K562 (cell line): ENCODE data around the gene EXD2. TPM values are rescaled to one million over a fixed set of nuclear protein-coding genes. Genes with fewer than 3 reads are reported as not detected.

Source experiments
- ATAC-seq: fragments of 200-7000 bp; cut with Tn5 transposase; 3 replicates; pipeline ENCODE4 v1.9.1; 2020; ENCODE audit warnings: moderate library complexity
- BruUV-seq: library from RNA; stranded (reverse); fragments of 400-500 nt; replicated peaks from 2 replicates; lab custom pipeline; 2021; lab: Mats Ljungman, UMichigan
- CTCF ChIA-PET: fragments of 300-600 bp; formaldehyde crosslinking; extraction: SDS; loops from one replicate; lab custom pipeline; 2021; ENCODE audit warnings: low intra/inter-chr PET ratio; lab: Yijun Ruan, JAX
- POLR2A ChIA-PET: fragments of 300-600, 350-650 bp; sonication (Branson Sonifier 250); formaldehyde crosslinking; extraction: SDS; loops from one replicate; lab custom pipeline; 2021; ENCODE audit warnings: antibody characterized with exemption, inconsistent platforms; lab: Yijun Ruan, JAX
- DNase-seq, 4 experiments: peaks; one replicate each; pipeline versions ENCODE4 v3.0.0 to v3.0.0-alpha.2; 2011 to 2018; ENCODE audit warnings: low spot score in 3 of 4, mixed read lengths in 3 of 4; ENCODE audit errors: extremely low read depth in 1 of 4
- FAIRE-seq: peaks from 2 replicates; lab custom pipeline; 2011; peaks lifted over from hg19 to GRCh38; lab: Jason Lieb, UNC
- H2AFZ ChIP-seq: 2 replicates; pipeline ENCODE4 v1.6.0; 2011; ENCODE audit warnings: low read depth, low read length, control low read depth, inconsistent platforms
- H3K27ac ChIP-seq: fragments of 200-600 bp; 3 replicates; pipeline ENCODE4 v1.8.0; 2011; ENCODE audit warnings: low read depth, mild to moderate bottlenecking, control low read depth, inconsistent platforms, low read length, moderate library complexity, mixed read lengths; ENCODE audit errors: extremely low read depth
- H3K27me3 ChIP-seq, 2 experiments: fragments of 300-600 bp in 1 of 2; 2 replicates in 1 of 2; 3 replicates in 1 of 2; pipeline versions ENCODE4 v1.6.0 to v1.8.0; 2011; ENCODE audit warnings: inconsistent platforms in 2 of 2, low read length in 2 of 2, mild to moderate bottlenecking in 1 of 2, mixed read lengths in 1 of 2, moderate library complexity in 1 of 2; ENCODE audit not compliant: control insufficient read depth in 2 of 2, insufficient read depth in 2 of 2
- H3K36me3 ChIP-seq: fragments of 300-600 bp; 3 replicates; pipeline ENCODE4 v1.8.0; 2011; ENCODE audit warnings: mild to moderate bottlenecking, low read length, inconsistent platforms; ENCODE audit not compliant: control insufficient read depth, insufficient read depth
- H3K4me1 ChIP-seq, 2 experiments: fragments of 200-600 bp in 1 of 2; replicated peaks in 1 of 2; 2 replicates in 1 of 2; 3 replicates in 1 of 2; pipeline versions ENCODE4 v1.5.1 to v1.8.0; 2011; ENCODE audit warnings: inconsistent platforms in 2 of 2, low read length in 2 of 2, mild to moderate bottlenecking in 1 of 2, mixed read lengths in 1 of 2, moderate library complexity in 1 of 2; ENCODE audit not compliant: control insufficient read depth in 2 of 2, insufficient read depth in 2 of 2
- H3K4me2 ChIP-seq: 2 replicates; pipeline ENCODE4 v1.6.1; 2011; ENCODE audit warnings: low read length, control low read depth, inconsistent platforms, mixed read lengths; ENCODE audit not compliant: insufficient read depth
- H3K4me3 ChIP-seq: fragments of 200-600 bp; sonication (generic), shearing (Covaris generic); 2 replicates; pipeline ENCODE4 v1.5.1; 2016; ENCODE audit warnings: control low read depth, inconsistent platforms
- H3K79me2 ChIP-seq: fragments of 200-600 bp; 3 replicates; pipeline ENCODE4 v1.8.0; 2011; ENCODE audit warnings: low read length, inconsistent platforms; ENCODE audit not compliant: control insufficient read depth, insufficient read depth
- H3K9ac ChIP-seq, 2 experiments: 2 replicates each; pipeline versions ENCODE4 v1.6.0 to v1.6.1; 2011; ENCODE audit warnings: low read depth in 2 of 2, low read length in 2 of 2, control low read depth in 1 of 2, inconsistent platforms in 1 of 2, mild to moderate bottlenecking in 1 of 2, mixed read lengths in 1 of 2; ENCODE audit not compliant: insufficient read depth in 1 of 2
- H3K9me1 ChIP-seq: one replicate; pipeline ENCODE4 v1.6.0; 2011; ENCODE audit warnings: inconsistent platforms, mild to moderate bottlenecking, low read length, moderate library complexity; ENCODE audit not compliant: control insufficient read depth, insufficient read depth
- H3K9me3 ChIP-seq: replicated peaks from 2 replicates; pipeline ENCODE4 v1.5.1; 2011; ENCODE audit warnings: low read depth, low read length, inconsistent platforms; ENCODE audit not compliant: control insufficient read depth, insufficient read depth
- H4K20me1 ChIP-seq: replicated peaks from 2 replicates; pipeline ENCODE4 v1.6.1; 2011; ENCODE audit warnings: low read length, inconsistent platforms, mixed read lengths; ENCODE audit not compliant: control insufficient read depth, insufficient read depth
- CTCF ChIP-seq, 3 experiments: IDR thresholded peaks in 2 of 3; conservative IDR thresholded peaks in 1 of 3; 2 replicates each; pipeline ENCODE4 v1.5.1; 2011 to 2012; ENCODE audit warnings: low read length in 3 of 3, mild to moderate bottlenecking in 3 of 3, control low read depth in 2 of 3, improper control_type of control experiment in 1 of 3, inconsistent platforms in 1 of 3, low read depth in 1 of 3, mixed read lengths in 1 of 3, moderate library complexity in 1 of 3; ENCODE audit not compliant: insufficient read depth in 2 of 3
- ILF3 ChIP-seq: fragments of 450-650 bp; IDR thresholded peaks from 2 replicates; pipeline ENCODE4 v1.6.1; 2018; ENCODE audit warnings: antibody characterized with exemption, mild to moderate bottlenecking, moderate library complexity, borderline replicate concordance
- RAD21 ChIP-seq, 2 experiments: fragments of 250-450 bp in 1 of 2; fragments of 450-650 bp in 1 of 2; sonication (Bioruptor Pico) in 1 of 2; formaldehyde crosslinking in 1 of 2; IDR thresholded peaks in 1 of 2; conservative IDR thresholded peaks in 1 of 2; 2 replicates each; pipeline versions ENCODE4 v1.4.0 to v1.8.0; 2020 to 2022; ENCODE audit warnings: mild to moderate bottlenecking in 2 of 2, moderate library complexity in 1 of 2
- RHOXF2B ChIP-seq: fragments of 250-450 bp; sonication (Bioruptor Pico); conservative IDR thresholded peaks from 2 replicates; pipeline ENCODE4 v1.5.1; 2021
- SPI1 ChIP-seq: IDR thresholded peaks from 2 replicates; pipeline ENCODE4 v1.6.1; 2011; ENCODE audit warnings: low read depth, low read length, control low read depth, borderline replicate concordance
- SREBF2 ChIP-seq: sonication (generic); formaldehyde crosslinking; IDR thresholded peaks from 2 replicates; pipeline ENCODE4 v1.4.0; 2020; ENCODE audit warnings: mild to moderate bottlenecking, missing genetic modification reagents
- WGBS: fragments of 100-300 bp; shearing (Covaris generic); methylation state at CpG from one replicate; pipeline ENCODE4 v1.1.6; 2016; ENCODE audit warnings: low coverage, mixed read lengths; ENCODE audit not compliant: insufficient coverage; ENCODE audit errors: missing lambda C conversion rate; 5-methylcytosine and 5-hydroxymethylcytosine counted together
- in situ Hi-C: fragments of 300-500 bp; cut with MboI; formaldehyde crosslinking; loops from 4 replicates; pipeline ENCODE4 v1.15.0; 2018; ENCODE audit warnings: inconsistent platforms, mixed read lengths
- intact Hi-C: fragments of 100-400 bp; cut with micrococcal nuclease; formaldehyde crosslinking; loops from 2 replicates; pipeline ENCODE4 v1.14.2; 2022
- polyA plus RNA-seq, 8 experiments: library from polyadenylated mRNA; depleted of rRNA in 4 of 8; stranded (reverse) in 5 of 8; unstranded in 3 of 8; fragments of >200 nt; fragmentation: Nextera tagmentation in 2 of 8; fragmentation: Illumina TruSeq in 1 of 8; extraction: Ambion mirVana in 2 of 8; extraction: Trizol in 1 of 8; gene quantifications; 2 replicates each; pipeline versions ENCODE4 v1.2.1 to v1.2.3, GENCODE V29; 2011 to 2014; ENCODE audit warnings: inconsistent platforms in 1 of 8, missing spikeins in 1 of 8
- total RNA-seq, 7 experiments: library from RNA; depleted of rRNA in 6 of 7; stranded (reverse); fragments of >200 nt in 6 of 7; fragmentation: Illumina TruSeq in 2 of 7; extraction: Trizol in 2 of 7; gene quantifications; 2 replicates each; pipeline versions ENCODE4 v1.2.1 to v1.2.3, GENCODE V29; 2011 to 2021; ENCODE audit warnings: low replicate concordance in 1 of 7
- TF ChIP-seq, protein P1 (sequence below), 2 experiments: fragments of 450-650 bp; formaldehyde crosslinking in 1 of 2; IDR thresholded peaks; 2 replicates each; pipeline versions ENCODE4 v1.4.0 to v1.6.1; 2014 to 2020; ENCODE audit warnings: mild to moderate bottlenecking in 2 of 2, borderline replicate concordance in 1 of 2, low read depth in 1 of 2

The EXD2 gene
- total and polyA plus RNA-seq, 9 of the 15 experiments (the other 6 are each of a cell fraction or from before 2014, with no cell fraction given), result 1.6 to 7.5 (median 3.7) TPM

DNA sequence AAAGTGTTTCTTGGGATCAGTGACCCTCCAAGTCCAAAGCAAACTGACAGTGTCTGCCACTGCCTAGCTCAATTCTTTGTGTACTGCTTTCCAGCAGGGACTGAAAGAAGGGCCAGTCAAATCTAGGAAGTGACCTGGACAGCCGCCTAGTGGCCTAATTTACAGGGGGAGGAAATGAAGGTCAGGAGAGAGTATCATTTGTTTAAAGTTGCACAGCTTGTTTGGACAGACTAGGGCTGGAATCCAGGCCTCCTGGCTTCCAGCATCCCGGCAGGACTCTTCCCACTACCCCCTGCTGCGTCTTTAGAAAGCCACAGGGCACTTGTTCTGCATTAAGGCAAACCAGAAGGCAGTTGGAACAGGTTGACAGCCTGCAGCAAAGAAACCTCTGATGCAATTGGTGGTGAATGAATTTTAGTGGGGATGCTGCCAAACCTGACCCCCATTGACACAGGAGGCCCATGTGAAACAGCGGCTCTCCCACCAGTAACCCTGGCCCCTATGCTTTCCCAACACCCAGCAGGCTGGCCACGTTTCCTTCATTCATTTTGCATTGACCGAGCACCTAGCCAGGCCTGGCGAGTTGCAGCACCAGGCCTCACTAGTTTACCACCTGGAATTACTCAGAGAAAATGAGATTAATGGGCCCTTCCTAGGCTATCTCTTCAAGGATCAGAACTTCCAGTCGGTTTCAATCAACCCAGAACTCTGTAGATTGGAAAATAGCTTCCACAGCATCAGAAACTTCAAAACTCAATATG, 96.9 kb downstream of the EXD2 start:
- Histone ChIP-seq H2AFZ (no peak overlapping the region), H3K79me2 (no peaks in the 10 kb centered on the region), H3K9ac (no peak overlapping the region), H4K20me1 (no peaks in the 10 kb centered on the region), H3K9me3 (no peaks in the 10 kb centered on the region), H3K4me3 (no peak overlapping the region), H3K9me1 (no peaks in the 10 kb centered on the region), H3K36me3 (no peaks in the 10 kb centered on the region), H3K27ac (no peak overlapping the region), H3K27me3 (peaks cover 3 to 46% of the 10 kb centered on the region in 2 experiments; a peak in 3 of 5 replicates), H3K4me2 (no peak overlapping the region), H3K4me1 (no peaks in the 10 kb centered on the region)
- intact Hi-C loops (no loop called here), in situ Hi-C loops (no loop called here)
- ATAC-seq (peak; percentile 68), DNase-seq (peak in 2 of 4 experiments; percentile 16 to 23), FAIRE-seq (no peak)
- WGBS, result 7% methylated on average over 7 of the region's 8 CpGs
- no TSS peak for BruUV-seq
- ChIA-PET POLR2A (no interaction called here), CTCF (no interaction called here)
- TF ChIP-seq RAD21 (CRISPR knock-in tag; conservative IDR thresholded peaks at IDR 0.05 in 1 of 2, IDR thresholded peaks at IDR 0.05 in 1 of 2) (peak in 1 of 2 experiments; percentile 15; a peak in 1 of 4 replicates), ILF3 (no peak), SPI1 (0 out of 2 replicates have a peak, but pooled peaks have one; percentile 7), CTCF (IDR thresholded peaks at IDR 0.05 in 2 of 3, conservative IDR thresholded peaks at IDR 0.05 in 1 of 3; ENCODE audit: insufficient read depth in 2 of 3, low read depth in 1 of 3, low read length in 3 of 3) (peak; percentile 27 to 39 (median 39); a peak in 4 of 6 replicates), SREBF2 (no peak), RHOXF2B (CRISPR knock-in tag) (no peak)
- TF ChIP-seq, protein P1, sequence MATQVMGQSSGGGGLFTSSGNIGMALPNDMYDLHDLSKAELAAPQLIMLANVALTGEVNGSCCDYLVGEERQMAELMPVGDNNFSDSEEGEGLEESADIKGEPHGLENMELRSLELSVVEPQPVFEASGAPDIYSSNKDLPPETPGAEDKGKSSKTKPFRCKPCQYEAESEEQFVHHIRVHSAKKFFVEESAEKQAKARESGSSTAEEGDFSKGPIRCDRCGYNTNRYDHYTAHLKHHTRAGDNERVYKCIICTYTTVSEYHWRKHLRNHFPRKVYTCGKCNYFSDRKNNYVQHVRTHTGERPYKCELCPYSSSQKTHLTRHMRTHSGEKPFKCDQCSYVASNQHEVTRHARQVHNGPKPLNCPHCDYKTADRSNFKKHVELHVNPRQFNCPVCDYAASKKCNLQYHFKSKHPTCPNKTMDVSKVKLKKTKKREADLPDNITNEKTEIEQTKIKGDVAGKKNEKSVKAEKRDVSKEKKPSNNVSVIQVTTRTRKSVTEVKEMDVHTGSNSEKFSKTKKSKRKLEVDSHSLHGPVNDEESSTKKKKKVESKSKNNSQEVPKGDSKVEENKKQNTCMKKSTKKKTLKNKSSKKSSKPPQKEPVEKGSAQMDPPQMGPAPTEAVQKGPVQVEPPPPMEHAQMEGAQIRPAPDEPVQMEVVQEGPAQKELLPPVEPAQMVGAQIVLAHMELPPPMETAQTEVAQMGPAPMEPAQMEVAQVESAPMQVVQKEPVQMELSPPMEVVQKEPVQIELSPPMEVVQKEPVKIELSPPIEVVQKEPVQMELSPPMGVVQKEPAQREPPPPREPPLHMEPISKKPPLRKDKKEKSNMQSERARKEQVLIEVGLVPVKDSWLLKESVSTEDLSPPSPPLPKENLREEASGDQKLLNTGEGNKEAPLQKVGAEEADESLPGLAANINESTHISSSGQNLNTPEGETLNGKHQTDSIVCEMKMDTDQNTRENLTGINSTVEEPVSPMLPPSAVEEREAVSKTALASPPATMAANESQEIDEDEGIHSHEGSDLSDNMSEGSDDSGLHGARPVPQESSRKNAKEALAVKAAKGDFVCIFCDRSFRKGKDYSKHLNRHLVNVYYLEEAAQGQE (IDR thresholded peaks at IDR 0.05; ENCODE audit: borderline replicate concordance), result 0 out of 2 replicates have a peak, but pooled peaks have one; percentile 8
- TF ChIP-seq, protein P1 (CRISPR knock-in tag; IDR thresholded peaks at IDR 0.05; ENCODE audit: low read depth), result no peak
